ENCODE data around the gene HCFC2. TPM values are rescaled to one million over a fixed set of nuclear protein-coding genes. Genes with fewer than 3 reads are reported as not detected.

Gene HCFC2
- total RNA-seq, 4 donors from 2014 or later = 23.6 to 31.6 (median 27.1) TPM

- Histone ChIP-seq H3K27me3 (no peaks in the 10 kb centered on the region), H3K4me1 (no peaks in the 10 kb centered on the region), H3K9me3 (no peaks in the 10 kb centered on the region), H3K27ac (no peak overlapping the region), H3K36me3 (peaks cover 17 to 33% of the 10 kb centered on the region in 2 donors), H3K4me3 (replicated peaks in 1 of 3) (no peak overlapping the region)
- no peak for DNase-seq
- intact Hi-C loops (cut with DNase I) = no loop called here
- WGBS, 2 donors = 90 to 94% methylated on average over 1 of the region's 1 CpG
- TF ChIP-seq POLR2A (IDR thresholded peaks at IDR 0.05) (no peak), CTCF (IDR thresholded peaks at IDR 0.05) (no peak)
Measured at GRCh38 chr12:104095289-104095688, 31.0 kb downstream of the HCFC2 start.

GRCh38 chr12:104097954-104098353 lies 33.6 kb downstream of the HCFC2 start:
- intact Hi-C loops (cut with DNase I) = no loop called here
- H3K27ac ChIP-seq = no peak overlapping the region
- H3K36me3 ChIP-seq = peaks cover 25 to 42% of the 10 kb centered on the region in 2 donors
- no peaks in the 10 kb centered on the region for H3K9me3 ChIP-seq
- DNase-seq = no peak
- WGBS, 2 donors = 97% methylated on average over 2 of the region's 2 CpGs
- TF ChIP-seq POLR2A (IDR thresholded peaks at IDR 0.05) (no peak), CTCF (IDR thresholded peaks at IDR 0.05) (no peak)
- no peak overlapping the region for H3K4me3 ChIP-seq (replicated peaks in 1 of 3)
- no peaks in the 10 kb centered on the region for H3K4me1 ChIP-seq
- no peaks in the 10 kb centered on the region for H3K27me3 ChIP-seq

GRCh38 chr12:104105461-104105860 lies 41.1 kb downstream of the HCFC2 start:
- Histone ChIP-seq H3K36me3 (peaks cover 7 to 10% of the 10 kb centered on the region in 2 donors), H3K27me3 (no peaks in the 10 kb centered on the region), H3K27ac (no peak overlapping the region), H3K4me3 (replicated peaks in 1 of 3) (no peak overlapping the region), H3K9me3 (no peaks in the 10 kb centered on the region), H3K4me1 (no peaks in the 10 kb centered on the region)
- TF ChIP-seq CTCF (IDR thresholded peaks at IDR 0.05) (no peak), POLR2A (IDR thresholded peaks at IDR 0.05) (no peak)
- DNase-seq = no peak
- intact Hi-C loops (cut with DNase I) = loop anchor here (10.0 kb wide), 2 partner anchors 161 to 231 kb away; no protein-coding TSS in a partner anchor

- Histone ChIP-seq H3K36me3 (peaks cover 2 to 3% of the 10 kb centered on the region in 2 donors), H3K4me3 (replicated peaks in 1 of 3) (no peak overlapping the region), H3K9me3 (no peaks in the 10 kb centered on the region), H3K27me3 (no peaks in the 10 kb centered on the region), H3K27ac (no peak overlapping the region), H3K4me1 (no peaks in the 10 kb centered on the region)
- DNase-seq = no peak
- TF ChIP-seq POLR2A (IDR thresholded peaks at IDR 0.05) (no peak), CTCF (IDR thresholded peaks at IDR 0.05) (no peak)
- 92 to 95% methylated on average over 2 of the region's 2 CpGs for WGBS, 2 donors
- intact Hi-C loops (cut with DNase I) = loop anchor here (10.0 kb wide), 2 partner anchors 162 to 232 kb away; no protein-coding TSS in a partner anchor
Measured at GRCh38 chr12:104106965-104107364, 42.6 kb downstream of the HCFC2 start.

- H3K4me1 ChIP-seq = no peaks in the 10 kb centered on the region
- intact Hi-C loops (cut with DNase I) = loop anchor here (10.0 kb wide), 2 partner anchors 164 to 234 kb away; no protein-coding TSS in a partner anchor
- H3K36me3 ChIP-seq = no peaks in the 10 kb centered on the region
- H3K4me3 ChIP-seq (replicated peaks in 1 of 3) = no peak overlapping the region
- WGBS, 2 donors = 46 to 52% methylated on average over 6 of the region's 6 CpGs
- no peaks in the 10 kb centered on the region for H3K9me3 ChIP-seq
- no peak overlapping the region for H3K27ac ChIP-seq
- peak; percentile 90 to 93 for DNase-seq
- no peaks in the 10 kb centered on the region for H3K27me3 ChIP-seq
- TF ChIP-seq POLR2A (IDR thresholded peaks at IDR 0.05) (no peak), CTCF (IDR thresholded peaks at IDR 0.05) (peak; percentile 60 to 88 (median 76))
Measured at GRCh38 chr12:104108755-104109445, 44.6 kb downstream of the HCFC2 start.
